ENCODE measurements around the gene OLA1. TPM values are rescaled to one million over a fixed set of nuclear protein-coding genes. Genes with fewer than 3 reads are reported as not detected.

OLA1 gene
- total RNA-seq, 5 donors from 2014 or later (not counting 1 experiment from before 2014, with no cell fraction given), result 32.1 to 46.1 (median 38.1) TPM

- H3K27ac ChIP-seq (ENCODE audit: low read length), result no peak overlapping the region
- no peaks in the 10 kb centered on the region for H3K4me1 Mint-ChIP-seq
- H3K27me3 Mint-ChIP-seq, result peaks cover 9 to 13% of the 10 kb centered on the region in 2 donors
- no peaks in the 10 kb centered on the region for H3K4me1 ChIP-seq (ENCODE audit: control insufficient read depth in 1 of 2, extremely low read depth in 1 of 2, insufficient read depth in 2 of 2, low read length in 2 of 2)
- DNase-seq, result no peak
- H3K36me3 Mint-ChIP-seq, result peaks cover 6% of the 10 kb centered on the region
- peaks cover 0 to 16% (median 3%) of the 10 kb centered on the region in 3 donors for H3K9me3 Mint-ChIP-seq
- no peak for ATAC-seq (replicated peaks in 1 of 4)
- H3K4me3 ChIP-seq (ENCODE audit: control insufficient read depth in 1 of 2, extremely low read depth in 1 of 2, low read length in 1 of 2), result no peak overlapping the region
- H3K27ac Mint-ChIP-seq, result no peak overlapping the region
- H3K27me3 ChIP-seq (replicated peaks in 1 of 2; ENCODE audit: control insufficient read depth in 2 of 2, extremely low read depth in 1 of 2, insufficient read depth in 2 of 2, low read length in 1 of 2), result peaks cover 0 to 7% of the 10 kb centered on the region in 2 experiments
- CTCF ChIA-PET, result no interaction called here
- H3K36me3 ChIP-seq (ENCODE audit: control insufficient read depth in 2 of 2, extremely low read depth in 1 of 2, insufficient read depth in 1 of 2, low read length in 1 of 2), result no peaks in the 10 kb centered on the region
- WGBS (ENCODE audit: insufficient coverage), result 37% methylated on average over 4 of the region's 6 CpGs
- no peaks in the 10 kb centered on the region for H3K9me3 ChIP-seq
- POLR2A ChIA-PET, result no interaction called here
- H3K4me3 Mint-ChIP-seq, result no peak overlapping the region
Measured at GRCh38 chr2:174059178-174059883, 189.0 kb downstream of the OLA1 start.

- Mint-ChIP-seq H3K9me3 (peaks cover 0 to 16% (median 3%) of the 10 kb centered on the region in 3 donors), H3K27ac (no peak overlapping the region), H3K36me3 (peaks cover 6% of the 10 kb centered on the region), H3K4me3 (no peak overlapping the region), H3K4me1 (no peaks in the 10 kb centered on the region), H3K27me3 (peaks cover 9% of the 10 kb centered on the region in 2 donors)
- ChIA-PET POLR2A (no interaction called here), CTCF (no interaction called here)
- no CpG with 5 or more reads among the region's 1 CpG for WGBS (ENCODE audit: insufficient coverage)
- ATAC-seq (replicated peaks in 1 of 4) (no peak), DNase-seq (no peak)
- no peaks in the 10 kb centered on the region for H3K36me3 ChIP-seq (ENCODE audit: control insufficient read depth in 2 of 2, extremely low read depth in 1 of 2, insufficient read depth in 1 of 2, low read length in 1 of 2)
- H3K27me3 ChIP-seq (replicated peaks in 1 of 2; ENCODE audit: control insufficient read depth in 2 of 2, extremely low read depth in 1 of 2, insufficient read depth in 2 of 2, low read length in 1 of 2), result peaks cover 0 to 13% of the 10 kb centered on the region in 2 experiments
- H3K4me3 ChIP-seq (ENCODE audit: control insufficient read depth in 1 of 2, extremely low read depth in 1 of 2, low read length in 1 of 2), result no peak overlapping the region
- H3K27ac ChIP-seq (ENCODE audit: low read length), result no peak overlapping the region
- H3K4me1 ChIP-seq (ENCODE audit: control insufficient read depth in 1 of 2, extremely low read depth in 1 of 2, insufficient read depth in 2 of 2, low read length in 2 of 2), result no peaks in the 10 kb centered on the region
- no peaks in the 10 kb centered on the region for H3K9me3 ChIP-seq
Measured at GRCh38 chr2:174058456-174058855, 189.9 kb downstream of the OLA1 start.

- POLR2A ChIA-PET, result no interaction called here
- H3K27ac ChIP-seq (ENCODE audit: low read length), result no peak overlapping the region
- H3K4me1 Mint-ChIP-seq, result no peaks in the 10 kb centered on the region
- H3K27me3 ChIP-seq (replicated peaks in 1 of 2; ENCODE audit: control insufficient read depth in 2 of 2, extremely low read depth in 1 of 2, insufficient read depth in 2 of 2, low read length in 1 of 2), result peaks cover 0 to 16% of the 10 kb centered on the region in 2 experiments
- H3K4me3 Mint-ChIP-seq, result no peak overlapping the region
- CTCF ChIA-PET, result interaction anchor here in 1 of 2 donors (0.5 to 0.8 kb wide), 2 partner anchors 20 to 284 kb away, joined by 3 to 4 read pairs; no protein-coding TSS in a partner anchor
- H3K9me3 Mint-ChIP-seq, result peaks cover 0 to 16% (median 3%) of the 10 kb centered on the region in 3 donors
- H3K27ac Mint-ChIP-seq, result no peak overlapping the region
- H3K36me3 Mint-ChIP-seq, result peaks cover 6% of the 10 kb centered on the region
- H3K4me3 ChIP-seq (ENCODE audit: control insufficient read depth in 1 of 2, extremely low read depth in 1 of 2, low read length in 1 of 2), result no peak overlapping the region
- no peaks in the 10 kb centered on the region for H3K9me3 ChIP-seq
- 83% methylated on average over 1 of the region's 2 CpGs for WGBS (ENCODE audit: insufficient coverage)
- no peaks in the 10 kb centered on the region for H3K4me1 ChIP-seq (ENCODE audit: control insufficient read depth in 1 of 2, extremely low read depth in 1 of 2, insufficient read depth in 2 of 2, low read length in 2 of 2)
- ATAC-seq (replicated peaks in 1 of 4) (no peak), DNase-seq (no peak)
- H3K27me3 Mint-ChIP-seq, result peaks cover 9% of the 10 kb centered on the region in 2 donors
- H3K36me3 ChIP-seq (ENCODE audit: control insufficient read depth in 2 of 2, extremely low read depth in 1 of 2, insufficient read depth in 1 of 2, low read length in 1 of 2), result no peaks in the 10 kb centered on the region
Measured at GRCh38 chr2:174058026-174058425, 190.3 kb downstream of the OLA1 start.

GRCh38 chr2:174054926-174055325 lies 193.4 kb downstream of the OLA1 start:
- Mint-ChIP-seq H3K4me3 (no peak overlapping the region), H3K27me3 (peaks cover 3 to 9% of the 10 kb centered on the region in 2 donors), H3K27ac (no peak overlapping the region), H3K36me3 (peaks cover 6% of the 10 kb centered on the region), H3K9me3 (peaks cover 0 to 16% (median 3%) of the 10 kb centered on the region in 3 donors), H3K4me1 (no peaks in the 10 kb centered on the region)
- Histone ChIP-seq H3K4me1 (ENCODE audit: control insufficient read depth in 1 of 2, extremely low read depth in 1 of 2, insufficient read depth in 2 of 2, low read length in 2 of 2) (no peaks in the 10 kb centered on the region), H3K27me3 (replicated peaks in 1 of 2; ENCODE audit: control insufficient read depth in 2 of 2, extremely low read depth in 1 of 2, insufficient read depth in 2 of 2, low read length in 1 of 2) (peaks cover 0 to 13% of the 10 kb centered on the region in 2 experiments), H3K27ac (ENCODE audit: low read length) (no peak overlapping the region), H3K9me3 (no peaks in the 10 kb centered on the region), H3K4me3 (ENCODE audit: control insufficient read depth in 1 of 2, extremely low read depth in 1 of 2, low read length in 1 of 2) (no peak overlapping the region), H3K36me3 (ENCODE audit: control insufficient read depth in 2 of 2, extremely low read depth in 1 of 2, insufficient read depth in 1 of 2, low read length in 1 of 2) (no peaks in the 10 kb centered on the region)
- WGBS (ENCODE audit: insufficient coverage), result 88% methylated on average over 5 of the region's 8 CpGs
- CTCF ChIA-PET, result no interaction called here
- POLR2A ChIA-PET, result no interaction called here
- ATAC-seq (replicated peaks in 1 of 4), result no peak
- DNase-seq, result no peak

- Mint-ChIP-seq H3K27me3 (peaks cover 8 to 10% of the 10 kb centered on the region in 2 donors), H3K27ac (no peak overlapping the region), H3K4me3 (no peak overlapping the region), H3K36me3 (no peaks in the 10 kb centered on the region), H3K9me3 (peaks cover 0 to 4% (median 3%) of the 10 kb centered on the region in 3 donors), H3K4me1 (no peaks in the 10 kb centered on the region)
- Histone ChIP-seq H3K27me3 (replicated peaks in 1 of 2; ENCODE audit: control insufficient read depth in 2 of 2, extremely low read depth in 1 of 2, insufficient read depth in 2 of 2, low read length in 1 of 2) (peaks cover 0 to 14% of the 10 kb centered on the region in 2 experiments), H3K36me3 (ENCODE audit: control insufficient read depth in 2 of 2, extremely low read depth in 1 of 2, insufficient read depth in 1 of 2, low read length in 1 of 2) (no peaks in the 10 kb centered on the region), H3K4me3 (ENCODE audit: control insufficient read depth in 1 of 2, extremely low read depth in 1 of 2, low read length in 1 of 2) (no peak overlapping the region), H3K27ac (ENCODE audit: low read length) (no peak overlapping the region), H3K9me3 (no peaks in the 10 kb centered on the region), H3K4me1 (ENCODE audit: control insufficient read depth in 1 of 2, extremely low read depth in 1 of 2, insufficient read depth in 2 of 2, low read length in 2 of 2) (no peaks in the 10 kb centered on the region)
- no peak for DNase-seq
- 61% methylated on average over 7 of the region's 10 CpGs for WGBS (ENCODE audit: insufficient coverage)
- POLR2A ChIA-PET, result no interaction called here
- CTCF ChIA-PET, result no interaction called here
- no peak for ATAC-seq (replicated peaks in 1 of 4)
Measured at GRCh38 chr2:174053355-174054151, 194.8 kb downstream of the OLA1 start.

GRCh38 chr2:174052584-174052976 lies 195.8 kb downstream of the OLA1 start:
- H3K9me3 Mint-ChIP-seq, result no peaks in the 10 kb centered on the region
- no CpG with 5 or more reads among the region's 3 CpGs for WGBS (ENCODE audit: insufficient coverage)
- Histone ChIP-seq H3K36me3 (ENCODE audit: control insufficient read depth in 2 of 2, extremely low read depth in 1 of 2, insufficient read depth in 1 of 2, low read length in 1 of 2) (no peaks in the 10 kb centered on the region), H3K27ac (ENCODE audit: low read length) (no peak overlapping the region), H3K4me1 (ENCODE audit: control insufficient read depth in 1 of 2, extremely low read depth in 1 of 2, insufficient read depth in 2 of 2, low read length in 2 of 2) (peaks cover 0 to 3% of the 10 kb centered on the region in 2 experiments), H3K27me3 (replicated peaks in 1 of 2; ENCODE audit: control insufficient read depth in 2 of 2, extremely low read depth in 1 of 2, insufficient read depth in 2 of 2, low read length in 1 of 2) (peaks cover 0 to 18% of the 10 kb centered on the region in 2 experiments), H3K9me3 (no peaks in the 10 kb centered on the region), H3K4me3 (ENCODE audit: control insufficient read depth in 1 of 2, extremely low read depth in 1 of 2, low read length in 1 of 2) (no peak overlapping the region)
- ATAC-seq (replicated peaks in 1 of 4) (no peak), DNase-seq (no peak)
- POLR2A ChIA-PET, result no interaction called here
- H3K27me3 Mint-ChIP-seq, result peaks cover 5 to 8% of the 10 kb centered on the region in 2 donors
- H3K27ac Mint-ChIP-seq, result no peak overlapping the region
- H3K4me3 Mint-ChIP-seq, result no peak overlapping the region
- CTCF ChIA-PET, result no interaction called here
- H3K36me3 Mint-ChIP-seq, result no peaks in the 10 kb centered on the region
- H3K4me1 Mint-ChIP-seq, result no peaks in the 10 kb centered on the region
